ENCODE data around the gene METTL27.

- no peak for TF ChIP-seq CTCF (IDR thresholded peaks at IDR 0.05)
- no peak for TF ChIP-seq POLR2A (IDR thresholded peaks at IDR 0.05)
These were observed 30.0 kb upstream of the METTL27 start for GRCh38 chr7:73872056-73872908.

Data from uterus (tissue), 2 donors.